Non-pigmented ciliary epithelial cell (primary cell): ENCODE data around the gene RABGAP1.

ENCODE experiments used
- DNase-seq: peaks from one replicate; pipeline ENCODE4 v3.0.0-alpha.2; 2010; ENCODE audit warnings: low read depth

The RABGAP1 gene

DNA sequence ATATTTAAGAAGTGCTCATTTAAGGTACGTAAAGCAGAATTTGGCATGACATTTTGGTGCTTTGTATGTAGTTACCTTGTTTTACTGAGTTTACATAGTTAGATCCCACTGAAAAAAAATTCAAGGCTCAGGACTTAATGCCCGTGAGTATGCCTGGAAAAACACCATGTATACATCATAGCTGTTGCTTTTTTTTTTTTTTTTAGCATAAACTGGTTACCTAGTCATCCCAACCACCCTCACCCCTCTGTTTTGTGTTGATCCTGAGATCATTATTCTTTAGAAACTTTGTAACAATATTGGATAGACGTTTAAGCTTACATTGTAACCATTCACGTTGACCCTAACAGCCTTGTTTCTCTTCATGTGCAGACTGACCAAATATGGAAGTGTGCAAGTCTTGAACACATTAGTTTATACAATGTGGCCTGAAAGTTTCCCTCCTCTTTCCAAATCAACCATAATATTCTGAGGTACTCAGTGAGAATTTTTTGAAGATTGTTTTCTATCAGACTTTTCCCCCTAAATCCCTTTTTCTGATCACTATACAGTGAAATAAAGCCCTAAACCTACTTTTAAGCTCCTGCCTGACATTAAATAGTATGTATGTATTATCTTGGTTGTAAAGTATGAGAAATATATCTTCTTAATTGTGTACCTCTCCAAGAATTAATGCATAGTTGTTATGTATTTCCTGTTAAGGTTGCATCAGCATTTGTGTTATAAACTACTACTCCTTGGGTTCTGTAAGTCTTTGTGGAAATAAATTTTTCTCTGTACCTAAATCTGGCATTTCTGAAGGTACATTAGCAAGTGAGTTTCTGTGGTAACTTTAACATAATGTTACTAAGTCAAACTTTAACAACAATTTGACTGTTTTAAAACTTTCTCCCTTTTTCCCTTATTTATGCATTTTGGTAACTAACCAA lies 4.4 kb downstream of the RABGAP1 start:
- no peak for DNase-seq

GRCh38 chr9:122946461-122947005 lies 5.7 kb downstream of the RABGAP1 start:
- no peak for DNase-seq

DNA sequence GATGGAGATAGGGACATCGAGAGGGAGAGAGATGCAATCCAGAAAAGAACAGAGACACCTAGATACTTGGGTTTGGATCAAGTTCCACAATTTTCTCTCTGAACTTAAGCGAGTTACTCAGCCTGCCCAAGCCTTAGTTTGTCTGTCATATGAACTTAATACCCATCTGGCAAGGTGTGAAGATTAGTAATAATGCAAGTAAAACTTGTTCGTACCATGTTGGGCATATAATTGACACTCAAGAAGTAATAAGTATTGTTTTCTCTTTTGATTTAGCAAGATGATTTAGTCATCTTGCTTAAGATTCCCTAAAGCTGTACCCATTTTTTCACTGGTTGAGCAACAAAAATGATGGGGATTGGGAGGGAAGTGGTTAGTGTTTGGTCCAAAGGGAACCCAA lies 7.5 kb downstream of the RABGAP1 start:
- no peak for DNase-seq

GRCh38 chr9:122949696-122950095 lies 8.9 kb downstream of the RABGAP1 start:
- no peak for DNase-seq

DNA sequence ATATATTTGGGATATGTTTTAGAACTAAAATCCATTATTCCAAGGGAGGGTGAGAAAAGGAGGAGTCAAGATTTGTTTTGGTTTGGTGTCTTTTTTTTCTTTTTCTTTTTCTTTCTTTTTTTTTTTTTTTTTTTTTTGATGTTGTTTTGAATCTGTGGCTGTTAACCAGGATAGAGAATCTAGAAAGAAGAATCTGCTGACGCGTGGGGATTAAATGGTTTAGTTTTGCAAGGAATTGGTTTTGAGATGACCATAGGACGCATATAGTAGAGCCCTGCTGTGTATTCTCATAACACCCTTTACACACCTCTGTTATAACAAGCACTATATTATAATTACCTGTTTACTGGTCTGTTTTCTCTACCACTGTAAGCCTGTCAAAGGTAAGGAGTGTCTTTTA lies 9.4 kb downstream of the RABGAP1 start:
- no peak for DNase-seq

GRCh38 chr9:122951056-122951455 lies 10.2 kb downstream of the RABGAP1 start:
- DNase-seq: no peak

DNA sequence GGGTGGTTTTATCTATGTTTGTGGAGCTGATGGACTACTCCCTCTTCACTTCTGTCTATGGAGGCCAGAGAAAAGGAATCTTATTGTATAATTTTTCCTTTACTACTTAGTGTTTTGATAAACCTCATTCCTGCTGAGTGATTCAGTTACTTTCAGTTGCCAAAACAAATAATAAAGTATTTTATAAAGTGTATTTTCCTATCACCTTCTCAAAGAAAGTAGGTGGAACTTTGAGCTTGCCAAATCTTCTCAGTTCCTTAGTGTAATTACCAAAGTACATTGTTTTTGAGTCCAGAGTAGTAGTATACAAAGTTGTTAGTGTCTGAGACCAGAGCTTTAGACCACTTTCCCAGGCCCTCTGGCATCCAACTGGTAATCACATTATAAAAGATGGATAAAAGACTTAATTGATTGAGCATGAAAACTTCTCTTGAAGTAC lies 13.5 kb downstream of the RABGAP1 start:
- DNase-seq: no peak

- DNase-seq: no peak
Observed at GRCh38 chr9:122955961-122956360, 15.1 kb downstream of the RABGAP1 start.

DNA sequence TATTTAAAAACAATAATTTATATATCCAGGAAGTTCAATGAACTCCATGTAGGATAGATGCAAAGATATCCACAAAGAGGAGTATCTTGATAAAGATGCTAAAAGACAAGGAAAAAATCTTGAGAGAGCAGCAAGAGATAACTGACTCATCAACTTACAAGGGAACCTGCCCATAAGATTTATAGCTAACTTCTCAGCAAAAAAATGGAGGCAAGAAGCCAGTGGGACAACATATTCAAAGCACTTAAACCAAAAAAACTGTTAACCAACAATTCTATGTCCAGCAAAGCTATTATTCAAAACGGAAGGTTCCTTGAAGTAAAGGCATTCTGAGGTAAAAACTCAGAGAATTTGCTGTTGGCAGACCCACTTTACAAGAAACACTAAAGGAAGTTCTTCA lies 20.3 kb downstream of the RABGAP1 start:
- DNase-seq: no peak

DNA sequence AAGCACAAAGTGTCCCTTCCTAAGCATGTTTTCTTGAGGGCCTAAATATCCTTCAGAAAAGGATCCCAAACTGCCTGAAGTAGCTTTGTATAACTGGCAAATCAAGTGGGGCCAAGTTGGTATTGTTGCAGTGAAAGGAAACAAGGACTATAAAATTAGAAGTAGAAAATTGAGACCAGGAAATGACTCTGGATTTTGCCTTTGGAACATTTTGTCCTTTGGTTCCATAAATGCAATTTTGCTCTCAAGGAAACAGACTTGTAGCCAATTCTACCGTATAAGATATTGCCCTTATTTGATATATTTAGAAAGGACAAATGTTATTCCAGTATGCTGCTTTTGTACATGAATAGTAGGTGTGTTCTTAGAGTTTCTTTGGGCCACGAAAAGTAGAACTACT lies 34.4 kb downstream of the RABGAP1 start:
- no peak for DNase-seq

DNA sequence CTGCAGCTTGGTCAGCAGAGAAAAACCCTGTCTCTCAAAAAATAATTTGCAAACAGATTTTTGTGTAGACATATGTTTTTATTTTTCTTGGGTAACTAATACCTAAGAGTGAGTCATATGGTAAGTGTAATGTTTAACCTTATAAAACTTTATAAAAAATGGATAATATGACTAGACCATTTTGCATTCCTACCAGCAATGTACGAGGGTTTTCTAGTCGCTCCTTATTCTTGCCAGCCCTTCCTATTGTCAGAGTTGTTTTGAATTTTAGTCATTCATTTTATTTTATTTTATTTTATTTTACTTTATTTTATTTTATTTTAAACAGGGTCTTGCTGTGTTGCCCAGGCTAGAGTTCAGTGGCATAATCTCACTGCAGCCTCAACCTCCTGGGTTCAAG lies 37.8 kb downstream of the RABGAP1 start:
- DNase-seq: no peak

DNA sequence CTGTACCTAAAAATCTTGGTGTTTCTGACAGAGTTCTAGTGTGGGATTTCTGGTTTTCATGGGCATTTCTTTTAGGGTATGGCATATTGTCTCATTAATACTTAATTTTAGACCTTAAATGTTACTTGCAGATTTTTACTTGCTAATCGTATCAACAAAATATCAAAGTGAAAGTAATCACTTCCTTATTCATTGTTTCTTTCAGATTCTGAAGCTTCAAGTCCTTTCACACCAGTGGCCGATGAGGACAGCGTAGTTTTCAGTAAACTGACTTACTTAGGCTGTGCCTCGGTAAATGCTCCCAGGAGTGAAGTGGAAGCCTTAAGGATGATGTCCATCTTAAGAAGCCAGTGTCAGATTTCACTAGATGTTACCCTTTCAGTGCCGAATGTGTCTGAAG lies 45.2 kb downstream of the RABGAP1 start:
- no peak for DNase-seq

- DNase-seq: no peak
Observed at GRCh38 chr9:122988141-122988540, 47.3 kb downstream of the RABGAP1 start.

- DNase-seq: no peak
Observed at GRCh38 chr9:122988920-122989621, 48.3 kb downstream of the RABGAP1 start.

DNA sequence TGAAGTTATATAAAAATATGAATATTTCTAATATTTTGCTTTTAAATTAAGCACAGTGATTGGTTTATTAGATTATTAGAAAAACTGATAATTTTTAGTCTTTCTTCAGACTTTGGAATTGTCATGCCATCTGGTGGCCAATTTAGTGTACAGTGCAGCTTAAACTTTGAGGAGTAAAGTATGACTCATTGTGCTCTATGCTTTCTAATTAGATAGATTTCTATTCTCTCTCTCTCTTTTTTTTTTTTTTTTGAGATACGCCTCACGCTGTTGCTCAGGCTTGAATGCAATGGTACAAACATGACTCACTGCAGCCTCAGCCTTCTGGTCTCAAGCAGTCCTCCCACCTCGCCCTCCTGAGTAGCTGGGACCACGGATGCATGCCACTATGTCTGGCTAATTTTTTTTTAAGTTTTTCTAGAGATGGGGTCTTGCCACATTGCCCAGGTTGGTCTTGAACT lies 50.6 kb downstream of the RABGAP1 start:
- peak; percentile 77 for DNase-seq

- no peak for DNase-seq
Observed at GRCh38 chr9:122996586-122996985, 55.8 kb downstream of the RABGAP1 start.

DNA sequence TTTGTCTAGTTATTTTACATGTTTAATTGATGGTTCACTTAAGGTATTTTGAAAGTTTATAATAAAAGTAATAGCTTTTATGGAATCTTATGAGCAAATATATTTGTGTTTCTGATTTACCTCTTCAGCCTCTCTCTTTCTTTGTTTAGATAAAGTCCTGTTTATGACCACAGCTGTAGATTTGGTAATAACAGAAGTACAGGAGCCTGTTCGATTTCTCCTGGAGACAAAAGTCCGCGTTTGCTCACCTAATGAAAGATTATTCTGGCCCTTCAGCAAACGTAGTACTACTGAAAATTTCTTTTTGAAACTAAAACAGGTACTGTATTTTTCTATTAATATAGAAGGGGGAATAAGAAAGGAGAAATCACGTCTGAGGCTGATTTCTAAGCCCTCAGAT lies 57.6 kb downstream of the RABGAP1 start:
- no peak for DNase-seq

DNA sequence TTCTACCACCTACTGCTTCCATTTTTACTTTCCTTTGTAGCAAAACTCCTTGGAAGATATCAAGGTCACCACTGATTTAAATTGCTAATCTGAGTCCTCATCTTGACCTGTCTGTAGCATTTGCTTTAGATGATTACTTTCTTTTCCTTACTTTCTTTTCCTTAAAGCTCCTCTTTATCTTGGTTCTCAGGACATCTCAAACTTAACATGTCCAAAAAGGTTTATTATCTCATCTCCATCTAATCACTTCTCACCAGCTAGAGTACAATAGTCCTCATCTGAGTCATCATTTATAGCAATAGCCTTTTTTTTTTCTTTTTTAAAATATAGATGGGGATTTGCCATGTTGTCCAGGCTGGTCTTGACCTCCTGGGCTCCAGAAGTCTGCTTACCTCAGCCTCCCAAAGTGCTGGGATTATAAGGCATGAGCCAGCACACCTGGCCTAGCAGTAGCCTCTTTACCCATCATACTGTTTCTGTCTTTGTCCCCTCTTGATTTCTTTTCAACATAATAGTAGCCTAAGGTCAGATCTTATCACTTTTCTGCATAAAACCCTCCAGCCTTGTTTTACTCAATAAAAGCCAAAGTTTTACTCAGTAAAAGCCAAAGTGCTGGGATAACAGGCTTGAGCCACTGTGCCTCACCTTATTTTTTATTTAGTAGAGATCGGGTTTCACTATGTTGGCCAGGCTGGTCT lies 59.7 kb downstream of the RABGAP1 start:
- no peak for DNase-seq

- DNase-seq: no peak
Observed at GRCh38 chr9:123002754-123003153, 61.9 kb downstream of the RABGAP1 start.

DNA sequence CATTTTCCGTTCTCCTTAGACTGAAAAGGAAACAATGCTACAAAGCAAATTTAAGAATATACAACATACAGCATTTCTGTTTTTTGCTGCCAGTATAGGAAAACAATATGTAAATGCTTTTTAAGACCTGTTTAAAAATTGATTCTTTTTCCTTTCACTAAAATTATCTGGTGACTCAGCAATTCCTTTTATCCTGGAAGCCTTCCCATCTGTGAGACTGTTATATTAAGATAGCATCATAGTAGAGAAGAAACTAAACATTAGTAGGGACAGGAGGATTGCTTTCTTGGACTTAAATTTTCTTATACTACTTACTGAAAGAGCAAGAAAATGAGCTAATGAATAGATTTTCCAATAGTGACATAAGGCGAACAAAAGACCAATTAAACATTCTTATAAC lies 62.6 kb downstream of the RABGAP1 start:
- peak; percentile 23 for DNase-seq

GRCh38 chr9:123005964-123006363 lies 65.1 kb downstream of the RABGAP1 start:
- DNase-seq: no peak

DNA sequence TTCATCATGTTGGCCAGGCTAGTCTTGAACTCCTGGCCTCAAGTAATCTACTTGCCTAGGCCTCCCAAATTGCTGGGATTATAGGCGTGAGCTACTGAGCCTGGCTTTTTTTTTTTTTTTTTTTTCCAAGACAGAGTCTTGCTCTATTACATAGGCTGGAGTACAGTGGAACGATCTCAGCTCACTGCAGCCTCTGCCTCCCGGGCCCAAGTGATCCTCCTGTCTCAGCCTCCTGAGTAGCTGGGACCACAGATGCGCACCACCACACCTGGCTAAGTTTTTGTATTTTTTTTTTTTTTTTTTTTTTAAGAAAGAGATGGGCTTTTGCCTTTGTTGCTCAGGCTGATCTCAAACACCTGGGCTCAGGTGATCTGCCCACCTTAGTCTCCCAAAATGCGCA lies 66.4 kb downstream of the RABGAP1 start:
- DNase-seq: no peak
